Activated T-helper 9 cell treated with anti-CD3 and anti-CD28 coated beads, Interleukin-2, amount 50 U/mL, for 16 hours (primary cell): ENCODE results near the gene RGS3.

Source experiments
- DNase-seq: peaks from one replicate; pipeline ENCODE4 v3.0.0-alpha.2; 2020; ENCODE audit warnings: low read depth

RGS3 gene

DNA sequence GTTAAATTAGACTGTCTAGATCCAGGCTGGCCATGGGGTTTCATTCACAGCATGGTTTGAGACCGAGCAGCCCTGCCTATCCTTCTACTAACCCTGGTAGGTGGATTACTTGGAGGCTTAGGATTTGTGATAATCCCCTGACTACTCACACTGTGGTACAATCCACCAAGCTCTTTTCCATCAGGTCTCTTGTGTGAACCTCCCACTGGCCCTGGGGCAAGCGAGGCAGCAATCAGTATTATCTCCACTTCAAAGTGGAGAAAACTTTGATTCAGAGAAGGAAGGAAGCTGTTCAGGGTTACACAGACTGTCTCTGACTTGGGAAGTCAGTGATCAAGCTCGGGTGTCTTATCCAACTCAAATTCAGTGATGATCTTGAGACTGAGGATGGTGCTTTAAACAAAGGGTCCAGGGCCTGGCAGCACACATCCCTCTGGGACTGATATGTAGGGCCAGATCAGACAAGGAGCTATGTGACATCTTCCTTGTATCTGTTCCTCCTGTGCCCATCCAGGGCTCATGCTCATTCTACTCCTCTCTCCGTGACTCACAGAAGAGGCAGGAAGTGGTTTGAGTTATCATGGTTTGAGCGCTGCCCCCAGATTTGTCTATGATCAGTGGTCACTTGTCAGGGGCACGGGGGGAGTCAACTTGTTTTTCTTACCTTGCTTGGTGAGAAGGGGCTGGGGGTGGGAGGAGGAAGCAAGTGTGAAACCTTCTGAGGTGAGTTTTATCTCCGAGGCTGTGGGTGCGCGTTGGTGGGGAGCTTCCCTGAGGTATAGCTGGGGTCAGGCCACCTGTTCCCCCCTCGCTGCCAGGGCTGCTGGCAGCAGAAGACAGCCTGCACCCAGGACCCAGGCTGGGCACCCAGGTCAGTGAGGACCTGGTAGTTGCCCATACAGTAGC lies 48.6 kb downstream of the RGS3 start:
- peak; percentile 72 for DNase-seq

DNA sequence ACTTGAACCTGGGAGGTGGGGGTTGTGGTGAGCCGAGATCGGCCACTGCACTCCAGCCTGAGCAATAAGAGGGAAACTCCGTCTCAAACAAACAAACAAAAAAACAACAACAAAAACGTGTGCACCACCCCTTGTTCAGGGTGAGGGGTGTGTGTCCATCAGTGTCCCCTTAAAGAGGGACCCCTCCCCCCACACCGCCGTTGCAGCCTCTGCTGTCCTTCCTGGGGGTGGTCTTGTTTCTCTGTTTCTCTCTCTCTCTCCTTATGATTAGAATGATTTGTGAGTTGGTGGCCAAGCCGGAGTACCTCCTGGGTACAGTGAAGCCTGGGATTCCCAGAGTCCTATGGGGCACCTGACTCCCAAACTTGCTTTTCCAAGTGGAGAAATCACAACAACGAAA lies 49.6 kb downstream of the RGS3 start:
- no peak for DNase-seq

DNA sequence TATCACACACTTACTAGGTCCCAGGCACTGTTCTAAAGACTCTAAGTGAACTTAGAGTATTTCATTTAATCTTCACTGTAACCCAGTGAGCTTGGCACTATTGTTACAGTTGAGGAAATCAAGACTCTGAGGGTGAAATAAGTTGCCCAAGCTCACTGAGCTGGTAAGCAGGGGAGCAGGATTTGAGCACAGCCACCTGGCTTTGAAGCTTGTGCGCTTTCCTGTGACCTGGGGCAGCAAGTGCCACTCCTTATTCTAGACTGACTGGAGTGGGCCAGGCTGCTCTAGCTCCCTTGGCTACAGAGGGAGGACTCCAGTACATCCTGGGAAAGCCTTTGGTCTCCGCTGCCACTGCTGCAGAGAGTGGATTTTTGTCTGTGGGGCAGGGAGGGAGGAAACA lies 50.0 kb downstream of the RGS3 start:
- no peak for DNase-seq

DNA sequence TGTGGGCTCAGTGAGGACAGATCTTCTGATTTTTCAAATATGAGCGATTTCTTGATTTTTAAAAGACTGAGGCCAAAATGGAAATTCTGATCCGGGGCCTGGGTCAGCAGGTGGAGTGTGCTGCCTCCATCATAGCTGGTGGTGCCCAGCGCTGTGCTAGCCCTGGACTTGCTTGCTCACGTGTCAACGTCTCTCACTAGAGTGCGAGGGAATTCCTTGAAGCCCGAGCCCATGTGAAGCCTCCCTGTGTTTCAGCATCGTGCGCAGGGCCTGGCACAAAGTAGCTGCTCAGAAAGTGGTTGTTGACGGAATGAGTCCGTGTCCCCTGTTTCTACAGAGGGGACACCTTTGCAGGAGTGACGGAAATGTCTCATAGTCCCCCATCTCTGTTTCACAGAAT lies 50.5 kb downstream of the RGS3 start:
- DNase-seq = no peak

DNA sequence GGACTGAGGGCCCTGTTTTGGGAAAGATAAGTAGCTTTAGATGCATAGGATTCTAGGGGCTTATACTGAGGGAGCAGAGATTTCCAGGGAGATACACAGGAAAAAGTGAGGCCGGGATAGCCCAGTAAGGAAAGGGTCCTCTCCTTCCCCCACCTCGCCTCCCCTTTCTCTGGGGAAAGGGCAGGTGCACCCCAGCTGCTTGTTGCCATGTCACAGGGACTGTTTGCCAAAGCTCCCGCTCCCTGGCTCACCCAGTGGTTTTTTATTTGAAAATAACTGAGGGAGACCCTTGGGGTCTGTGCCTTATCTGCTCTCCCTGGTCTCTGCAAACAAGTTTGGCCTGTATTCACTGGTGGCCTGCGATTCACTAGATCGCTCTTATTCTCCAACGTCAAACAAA lies 51.2 kb downstream of the RGS3 start:
- no peak for DNase-seq

DNA sequence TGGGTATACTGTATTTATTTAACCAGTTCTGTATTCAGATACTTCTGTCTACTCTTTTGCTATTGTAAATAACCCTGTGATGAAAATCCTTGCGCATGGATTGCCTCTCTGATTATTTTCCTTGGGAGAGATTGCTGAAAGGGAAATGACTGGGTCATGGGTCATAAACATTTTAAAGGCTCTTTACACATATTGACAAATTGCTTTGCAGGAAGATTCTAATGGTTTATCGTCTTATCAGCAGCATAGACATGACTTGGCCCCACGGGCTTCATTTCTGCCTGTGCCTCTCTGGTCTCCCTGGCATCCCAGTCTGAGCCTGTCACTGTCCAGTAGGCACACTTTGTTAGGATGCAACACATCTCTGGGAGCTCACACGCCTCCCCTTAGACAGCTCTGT lies 52.3 kb downstream of the RGS3 start:
- no peak for DNase-seq

DNA sequence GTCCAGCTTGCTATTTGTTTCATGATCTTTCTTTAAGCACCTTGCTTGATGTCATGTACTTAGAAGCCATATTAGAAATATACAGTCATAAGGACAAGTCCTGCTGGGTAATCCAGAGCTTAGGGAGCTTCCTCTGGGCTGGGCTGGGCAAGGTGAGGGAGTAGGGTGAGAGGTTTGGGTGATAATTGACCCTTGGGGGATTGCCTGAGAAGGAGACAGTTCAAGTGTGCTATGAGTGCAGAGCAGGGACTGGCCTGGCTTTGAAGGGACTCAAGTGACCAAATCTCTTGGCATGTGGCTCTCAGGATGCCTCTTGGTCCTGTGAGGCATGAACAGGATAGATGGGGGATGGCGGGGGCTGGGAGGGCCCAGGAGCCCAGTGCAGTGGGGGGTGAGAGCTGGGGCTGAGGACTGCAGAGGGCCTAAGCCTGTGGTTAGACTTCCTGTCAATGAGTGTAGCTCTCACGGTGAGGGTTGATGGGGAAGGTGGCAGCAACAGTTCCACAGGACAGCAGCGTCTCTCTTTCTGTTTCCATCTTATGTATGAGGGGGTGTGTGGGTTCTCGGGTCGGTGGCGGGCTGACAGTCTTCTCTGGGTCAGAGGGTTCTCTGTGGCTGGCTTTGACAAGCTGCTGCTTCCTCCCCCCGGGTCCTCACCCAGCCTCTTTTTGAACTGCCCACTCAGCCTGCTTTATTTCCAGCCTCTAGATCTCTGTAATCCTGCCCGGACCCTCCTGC lies 53.5 kb downstream of the RGS3 start:
- DNase-seq = peak; percentile 53

DNA sequence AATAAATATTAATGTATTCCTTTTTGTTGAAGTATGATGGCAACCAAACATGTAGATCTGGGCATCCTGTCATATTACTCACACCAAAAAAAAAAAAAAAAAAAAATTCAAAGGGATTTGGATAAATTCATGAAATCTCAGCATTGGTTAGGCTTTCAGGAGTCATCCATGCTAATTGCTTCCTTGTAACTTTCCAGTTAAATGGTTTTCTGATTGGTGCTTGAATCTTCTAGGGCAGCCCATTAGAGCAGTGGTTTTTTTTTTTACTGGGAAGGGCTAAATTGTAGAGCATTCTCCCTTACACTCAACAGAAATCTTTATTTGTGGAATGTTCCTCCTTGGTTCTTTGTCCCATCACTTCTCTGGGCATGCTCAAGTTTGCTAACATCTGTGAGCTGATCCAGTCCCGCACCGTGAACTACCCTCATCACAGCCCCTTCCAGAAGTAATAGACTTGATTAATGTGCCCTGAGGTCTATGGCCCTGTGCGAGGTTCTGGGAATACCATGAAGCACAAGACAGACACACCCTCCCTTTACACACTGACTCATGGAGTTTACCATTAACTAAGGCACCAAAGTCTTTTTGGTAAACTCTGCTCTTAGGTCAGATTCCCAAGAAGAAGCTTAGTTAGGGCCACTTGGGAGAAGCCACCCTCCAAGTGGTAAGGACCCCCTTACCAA lies 56.0 kb downstream of the RGS3 start:
- no peak for DNase-seq

DNA sequence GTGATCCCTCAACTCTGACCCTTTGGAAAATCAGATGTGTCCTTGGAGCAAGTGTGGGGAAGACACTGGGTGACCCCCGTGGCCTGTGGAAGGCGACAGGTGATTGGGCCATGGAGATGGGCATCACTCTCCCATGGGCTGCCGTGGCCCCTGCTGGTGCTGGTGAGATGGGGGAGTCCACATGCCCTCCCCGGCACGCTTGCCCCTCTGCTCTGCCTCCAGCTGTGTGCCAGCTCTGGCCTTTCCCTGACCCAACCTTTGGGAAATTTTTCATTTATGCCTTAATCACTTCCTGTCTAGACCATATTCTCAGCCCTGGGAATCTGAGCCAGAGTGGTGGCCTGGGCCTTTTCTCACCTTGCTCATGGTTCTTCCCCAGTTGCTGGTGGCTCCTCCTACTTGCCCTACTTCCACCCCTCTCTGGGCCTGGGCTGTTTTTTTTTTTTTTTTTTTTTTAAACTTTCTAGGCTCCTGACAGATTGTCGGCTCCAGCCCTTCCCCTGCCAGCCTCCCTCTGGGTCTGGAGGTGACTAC lies 56.6 kb downstream of the RGS3 start:
- DNase-seq = peak; percentile 57

DNA sequence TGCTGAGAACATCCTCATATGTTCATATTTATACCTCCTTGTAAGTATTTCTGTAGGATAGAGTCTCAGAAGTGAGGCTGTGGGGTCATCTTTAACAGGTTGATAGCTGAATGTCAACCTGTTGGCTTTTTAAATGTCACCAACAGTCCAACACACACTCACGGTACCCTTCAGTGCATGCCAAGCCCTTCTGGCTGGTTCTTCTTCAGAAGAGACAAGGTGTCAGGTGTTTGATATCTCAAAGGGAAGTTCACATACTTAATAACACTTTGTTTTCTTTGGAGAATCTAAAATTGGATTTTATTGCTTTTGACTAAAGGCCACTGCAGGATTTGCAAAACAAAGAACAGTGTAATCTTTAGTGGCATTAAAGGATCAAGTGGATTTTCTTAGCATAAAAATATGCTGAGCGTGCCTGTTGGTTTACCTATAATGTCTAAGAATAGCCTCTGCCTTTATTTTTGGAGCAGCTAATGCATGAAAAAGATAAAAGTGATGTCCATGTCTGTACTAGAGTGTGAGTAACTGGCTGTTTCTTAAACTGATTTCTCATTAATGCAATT lies 58.2 kb downstream of the RGS3 start:
- DNase-seq = no peak

DNA sequence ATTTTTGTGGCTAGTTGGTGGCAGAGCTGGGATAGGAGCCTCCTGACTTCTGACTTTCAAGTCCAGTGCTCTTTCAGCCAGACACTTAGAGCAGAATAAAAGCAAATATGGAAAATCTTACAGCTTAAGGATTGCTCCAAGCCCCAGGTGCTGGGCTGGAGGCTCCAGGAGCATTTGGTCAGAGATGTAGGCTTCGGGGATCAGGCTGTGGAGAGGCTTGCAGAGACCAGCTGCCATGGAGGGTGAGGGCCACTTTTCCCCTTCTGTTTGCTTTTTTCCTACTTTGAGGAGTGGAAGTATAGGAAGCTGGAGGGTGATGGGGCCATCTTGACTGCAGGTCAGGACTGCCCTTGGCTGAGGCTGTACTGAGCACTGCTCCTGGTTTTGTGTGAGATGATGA lies 58.9 kb downstream of the RGS3 start:
- DNase-seq = no peak

DNA sequence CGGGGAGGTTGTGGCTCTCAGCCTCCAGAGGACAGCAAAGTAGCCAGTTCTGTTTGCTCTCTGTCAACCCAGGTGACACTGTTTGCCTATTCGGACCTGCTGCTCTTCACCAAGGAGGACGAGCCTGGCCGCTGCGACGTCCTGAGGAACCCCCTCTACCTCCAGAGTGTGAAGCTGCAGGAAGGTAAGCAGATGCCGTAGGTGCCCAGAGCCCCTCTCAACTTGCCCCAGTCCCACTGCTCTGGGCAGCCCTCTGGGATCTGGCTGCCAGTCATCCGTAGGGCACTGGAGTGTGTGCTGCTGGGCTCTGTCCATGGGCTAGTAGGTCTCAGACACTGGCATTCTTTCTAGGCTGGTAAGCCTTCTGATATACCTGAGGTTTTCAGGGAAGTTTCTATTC lies 59.3 kb downstream of the RGS3 start:
- no peak for DNase-seq

DNA sequence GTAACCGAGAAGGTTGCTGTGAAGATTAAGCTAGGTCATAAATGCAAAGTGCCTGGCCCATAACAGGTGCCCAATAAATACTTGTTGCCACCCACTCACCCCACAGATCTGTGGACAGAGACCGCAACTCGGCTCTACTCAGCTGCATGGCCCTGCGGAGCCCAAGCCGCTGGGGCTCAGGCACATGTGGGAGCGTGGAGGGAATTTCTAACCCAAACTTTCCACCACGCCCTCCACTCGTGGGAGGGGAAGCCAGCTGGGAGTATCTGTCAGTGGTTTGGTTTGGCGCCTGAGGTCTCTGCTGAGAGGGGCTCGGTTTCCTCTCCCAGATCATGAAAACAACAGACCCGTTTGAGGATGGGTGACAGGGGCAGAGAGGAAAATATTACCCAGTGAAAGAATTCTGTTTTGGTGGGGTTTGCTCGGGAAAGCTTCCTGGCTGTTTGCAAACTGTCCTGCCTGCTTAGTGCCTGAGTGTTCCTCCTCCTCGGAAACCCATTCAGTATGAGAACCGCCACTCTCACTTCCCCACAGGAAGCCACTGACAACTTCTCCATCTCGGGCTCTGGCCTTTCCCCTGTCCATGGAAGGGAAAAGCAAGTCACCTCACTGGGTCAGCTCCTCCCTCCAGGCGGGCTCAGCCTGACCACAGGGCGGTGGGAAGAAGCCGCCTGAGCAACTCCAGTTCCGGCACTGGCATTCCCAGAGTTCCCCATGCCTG lies 60.1 kb downstream of the RGS3 start:
- peak; percentile 63 for DNase-seq

DNA sequence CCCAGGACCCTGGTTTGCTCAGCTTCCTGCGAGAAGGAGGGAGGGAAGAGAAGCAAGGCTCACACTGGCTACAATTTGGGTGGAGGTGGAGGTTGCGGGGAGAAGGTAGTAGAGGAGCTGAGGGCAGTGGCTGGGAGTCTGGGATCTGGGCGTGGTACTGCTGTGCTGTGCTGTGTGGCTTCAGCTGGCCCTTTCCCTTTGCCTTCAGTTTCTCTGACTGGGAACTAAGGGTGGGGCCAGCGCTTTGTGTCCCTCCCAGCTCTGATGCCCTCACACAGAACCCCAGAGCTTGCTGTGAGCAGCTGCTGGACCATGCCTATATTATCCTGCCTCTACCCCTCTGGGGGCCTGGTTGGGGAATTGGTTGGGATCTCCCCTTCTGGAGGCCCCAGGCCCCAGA lies 60.9 kb downstream of the RGS3 start:
- no peak for DNase-seq

DNA sequence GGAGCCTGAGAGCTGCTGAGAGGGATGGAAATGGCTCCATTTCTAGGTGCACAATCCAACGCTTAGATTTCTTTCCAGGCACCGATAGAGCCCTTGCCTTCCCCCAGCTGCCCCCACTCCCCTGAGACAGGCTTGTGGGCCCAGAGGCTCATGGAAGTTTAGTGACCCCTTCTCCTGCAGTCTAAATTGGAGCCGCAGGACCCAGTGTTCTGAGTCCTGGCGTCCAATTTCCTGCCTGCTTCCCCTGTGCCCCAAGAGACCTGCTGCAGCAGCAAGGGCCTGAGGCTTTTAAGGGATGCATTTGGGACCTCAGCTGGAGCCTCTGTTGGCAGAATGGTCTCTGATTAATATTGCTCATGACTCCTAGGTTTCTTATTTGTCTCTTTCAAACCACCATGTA lies 61.7 kb downstream of the RGS3 start:
- DNase-seq = no peak

DNA sequence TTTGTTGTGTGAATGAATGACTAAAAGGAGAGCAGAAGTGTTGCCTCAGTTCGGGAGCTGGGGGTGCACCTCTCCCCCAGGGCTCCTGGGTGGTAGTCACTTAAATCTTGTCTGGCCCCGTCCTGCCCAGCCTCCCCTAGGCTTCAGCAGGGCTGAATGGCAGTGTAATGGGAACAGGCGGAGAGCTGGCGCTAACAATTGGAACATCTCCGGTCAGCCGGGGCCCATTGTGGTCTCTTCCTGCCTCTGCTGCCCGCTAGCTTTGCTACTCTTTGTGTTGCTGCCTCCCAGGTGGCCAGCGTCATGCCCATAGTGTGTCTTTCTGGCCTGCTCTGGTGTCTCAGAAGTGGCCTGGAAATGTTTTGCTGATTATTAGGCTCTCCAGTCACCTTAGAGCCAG lies 62.3 kb downstream of the RGS3 start:
- DNase-seq = no peak

DNA sequence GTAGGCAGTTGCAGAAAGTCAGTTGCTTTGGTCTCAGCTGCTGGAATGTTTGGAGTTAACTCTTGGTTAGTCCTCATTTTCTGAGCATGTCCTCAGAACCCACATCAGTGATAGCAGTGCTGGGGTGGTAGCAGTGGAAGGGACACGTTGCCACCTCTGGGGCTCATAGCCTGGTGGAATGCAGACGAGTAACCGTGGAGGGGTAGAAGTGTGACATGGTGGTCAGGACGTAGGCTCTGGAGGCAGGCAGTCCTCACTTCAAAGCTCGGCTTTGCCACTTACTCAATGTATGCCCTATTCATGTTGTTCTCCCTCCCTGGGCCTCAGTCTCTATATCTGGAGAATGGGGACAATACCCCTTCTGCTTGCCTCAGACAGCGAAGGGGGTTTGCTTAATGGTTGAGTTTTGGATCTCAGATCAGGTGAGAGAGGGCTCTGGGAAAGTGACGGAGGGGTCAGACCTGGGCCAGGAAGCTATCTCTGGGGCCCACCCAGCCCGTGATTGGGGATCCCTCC lies 62.8 kb downstream of the RGS3 start:
- no peak for DNase-seq

DNA sequence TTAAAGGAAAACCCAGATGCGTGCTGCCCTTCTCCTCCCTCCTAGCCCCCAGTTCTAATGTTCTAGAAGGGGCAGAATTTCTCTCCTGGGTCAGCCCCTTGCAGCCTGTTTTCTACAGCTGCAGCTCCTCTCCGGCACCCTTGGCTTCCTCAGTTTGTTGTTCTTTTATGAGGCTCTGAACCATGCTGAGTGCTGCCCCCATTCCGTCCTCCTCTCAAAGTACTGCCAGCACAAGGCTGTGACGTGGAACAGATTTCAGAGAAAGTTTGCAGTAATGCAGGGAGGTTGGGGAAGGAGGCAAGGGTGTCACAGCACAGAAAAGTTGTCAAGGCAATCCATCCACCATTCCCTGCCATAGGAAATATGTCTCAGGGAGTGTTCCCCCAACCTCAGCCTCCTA lies 63.3 kb downstream of the RGS3 start:
- DNase-seq = no peak

DNA sequence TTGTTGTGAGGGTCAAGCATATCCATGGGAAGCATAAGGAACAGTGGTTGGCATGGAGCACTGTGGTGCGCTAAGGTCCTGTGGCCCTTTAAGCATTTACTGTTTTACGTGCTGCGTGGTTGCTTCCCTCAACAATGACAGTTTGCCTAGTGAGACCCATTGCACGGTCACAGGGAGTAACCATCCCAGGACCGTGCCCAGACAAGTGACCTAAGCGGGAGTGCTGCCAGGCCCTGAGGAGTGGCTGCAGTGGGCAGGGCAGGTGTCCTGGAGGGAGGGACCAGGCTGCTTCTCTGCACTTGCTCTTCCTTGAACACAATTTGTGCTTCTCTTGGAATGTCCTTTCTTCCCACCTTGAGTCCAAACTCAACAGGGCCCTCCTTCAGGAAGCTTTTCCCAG lies 64.6 kb downstream of the RGS3 start:
- no peak for DNase-seq

DNA sequence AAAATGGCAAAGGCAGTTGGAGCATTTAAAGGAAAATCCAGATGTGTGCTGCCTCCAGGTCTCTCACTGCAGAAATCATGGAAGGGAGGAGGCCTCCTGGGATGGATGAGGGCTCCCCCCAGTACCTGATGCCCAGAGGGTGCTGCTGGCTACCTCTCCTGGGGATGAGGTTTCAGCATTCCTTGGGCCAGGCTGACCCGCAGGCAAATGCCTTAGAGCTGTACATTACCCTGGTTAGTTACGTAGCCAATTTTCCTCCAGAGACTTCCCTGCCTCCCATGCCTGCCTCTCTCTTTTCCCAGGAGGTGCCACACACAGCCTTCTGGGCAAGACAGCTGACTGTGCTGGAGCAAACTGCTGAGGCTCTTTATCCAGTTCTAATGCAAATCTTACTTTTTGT lies 65.3 kb downstream of the RGS3 start:
- no peak for DNase-seq

DNA sequence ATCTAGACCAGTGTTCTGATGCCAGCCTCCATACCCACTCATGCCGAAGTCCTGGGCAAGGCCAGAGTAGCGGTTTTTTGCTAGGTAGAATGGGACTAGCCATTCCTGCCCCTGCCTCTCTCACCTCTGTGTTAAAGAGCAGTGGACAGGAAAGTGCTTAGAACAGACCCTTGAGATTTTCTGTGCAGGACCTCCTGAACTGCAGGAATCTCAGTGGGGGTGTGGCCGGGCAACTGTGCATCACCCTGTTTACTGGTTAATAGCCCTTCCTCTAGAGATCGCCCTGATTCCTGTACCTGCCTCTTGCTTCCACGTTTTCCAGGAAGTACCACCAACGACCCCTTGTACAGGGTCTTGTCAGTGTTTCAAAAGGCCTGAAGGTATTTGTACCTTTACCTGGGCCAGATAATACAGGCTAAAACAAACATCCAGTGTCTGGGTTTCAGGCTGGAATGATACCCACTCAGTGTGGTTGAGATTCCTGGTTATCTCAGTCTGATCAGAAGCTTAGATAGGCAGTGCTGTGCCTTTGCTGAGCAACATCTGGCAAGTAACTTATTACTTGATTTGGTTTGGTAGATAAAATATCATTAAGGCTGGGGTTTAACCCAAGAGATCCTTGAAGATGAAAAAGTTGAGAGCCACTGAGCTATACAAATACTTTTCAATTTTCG lies 65.9 kb downstream of the RGS3 start:
- no peak for DNase-seq
